NCI-H526 treated with DMSO at 0.1 percent for 48 hours (cell line): ENCODE measurements around the gene CIB4.
"Not testable (repeated sequence)": the region's sequence is repeated elsewhere in the genome, so short reads cannot be mapped to it uniquely, and the experiment has no call there.

Source experiments
- DNase-seq: peaks from one replicate; lab custom pipeline; 2025; lab: John Stamatoyannopoulos, UW

Gene CIB4

DNA sequence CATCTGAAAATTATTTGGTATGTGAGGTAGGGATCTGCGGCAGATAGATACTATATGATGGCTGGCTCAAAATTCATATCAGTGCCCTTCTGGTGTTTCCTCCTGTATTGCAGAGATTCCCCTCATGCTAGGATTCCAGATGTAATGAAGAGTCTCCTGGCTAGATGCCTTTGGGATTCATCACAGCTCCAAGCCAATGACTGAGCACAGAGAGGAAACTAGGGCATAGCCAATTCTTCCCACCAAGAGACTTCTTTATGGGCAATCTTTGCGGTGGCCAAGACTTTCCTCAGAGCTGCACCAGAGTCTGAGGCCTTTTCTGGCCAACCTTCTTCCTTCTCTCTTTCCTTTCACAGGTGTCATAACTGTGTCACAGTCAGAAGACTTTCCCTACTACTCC is 25.5 kb upstream of the CIB4 start:
- no peak for DNase-seq

DNA sequence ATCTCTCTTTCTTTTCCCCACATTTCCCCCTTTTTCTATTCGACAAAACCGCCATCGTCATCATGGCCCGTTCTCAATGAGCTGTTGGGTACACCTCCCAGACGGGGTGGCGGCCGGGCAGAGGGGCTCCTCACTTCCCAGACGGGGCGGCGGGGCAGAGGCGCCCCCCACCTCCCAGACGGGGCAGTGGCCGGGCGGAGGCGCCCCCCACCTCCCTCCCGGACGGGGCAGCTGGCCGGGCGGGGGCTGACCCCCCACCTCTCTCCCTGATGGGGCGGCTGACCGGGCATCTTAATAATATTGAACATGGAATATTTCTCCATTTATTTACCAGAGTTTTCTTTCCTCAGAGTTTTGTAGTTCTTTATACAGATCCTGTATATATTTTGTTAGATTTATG is 24.1 kb upstream of the CIB4 start:
- DNase-seq: not testable (repeated sequence)

DNA sequence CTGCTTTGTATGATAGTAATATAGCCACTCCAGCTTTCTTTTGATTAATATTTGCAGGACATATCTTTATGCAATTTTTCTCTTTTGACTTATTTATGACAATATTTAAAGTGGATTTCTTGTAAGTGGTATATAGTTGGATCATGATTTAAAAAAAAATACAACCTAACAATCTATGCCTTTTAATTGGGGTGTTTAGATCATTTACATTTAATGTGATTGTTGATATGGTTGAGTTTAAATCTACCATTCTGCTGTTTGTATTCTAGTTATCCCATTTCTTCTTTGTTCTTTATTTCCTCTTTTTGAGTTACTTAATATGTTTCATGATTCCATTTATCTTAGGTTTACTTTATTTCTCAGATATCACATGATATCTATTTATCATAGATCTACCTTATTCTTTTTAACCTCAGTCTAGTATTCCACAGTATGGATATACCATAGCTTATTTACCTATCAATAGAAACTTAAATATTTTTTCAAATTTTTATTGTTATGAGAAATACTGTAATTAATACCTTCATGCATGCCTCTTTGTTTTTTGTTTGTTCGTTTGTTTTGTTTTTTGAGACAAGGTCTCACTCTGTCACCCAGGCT is 19.3 kb upstream of the CIB4 start:
- no peak for DNase-seq

DNA sequence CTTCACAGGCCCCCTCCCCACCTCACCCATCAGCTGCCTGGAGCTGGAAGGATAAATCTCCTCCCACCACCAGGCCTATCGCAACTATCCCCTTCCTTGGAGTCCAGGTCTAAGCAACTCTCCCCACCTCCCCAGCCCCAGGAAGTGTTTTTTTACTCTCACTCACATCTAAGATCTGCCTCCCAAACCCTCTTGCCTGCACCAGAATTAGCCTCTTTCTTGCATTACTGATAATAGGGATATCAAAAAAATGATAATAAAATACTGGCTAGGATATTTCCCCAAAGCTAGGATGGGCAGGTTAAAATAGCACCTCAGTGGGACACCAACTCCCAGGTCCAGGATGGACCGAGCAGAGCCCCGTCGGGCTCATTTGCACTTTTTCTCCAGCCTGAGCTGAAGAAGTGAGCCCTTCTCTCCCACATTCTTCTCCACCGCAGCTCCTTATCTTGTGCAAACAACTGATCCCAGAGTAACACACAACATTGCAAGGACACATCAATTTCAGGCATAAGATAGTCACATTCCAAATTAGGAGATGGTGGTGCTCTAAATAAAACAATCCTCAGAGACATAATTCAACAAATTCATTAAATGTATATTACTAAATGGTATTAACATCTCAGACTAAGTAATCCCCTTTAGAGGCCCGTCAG is 17.7 kb upstream of the CIB4 start:
- no peak for DNase-seq

DNA sequence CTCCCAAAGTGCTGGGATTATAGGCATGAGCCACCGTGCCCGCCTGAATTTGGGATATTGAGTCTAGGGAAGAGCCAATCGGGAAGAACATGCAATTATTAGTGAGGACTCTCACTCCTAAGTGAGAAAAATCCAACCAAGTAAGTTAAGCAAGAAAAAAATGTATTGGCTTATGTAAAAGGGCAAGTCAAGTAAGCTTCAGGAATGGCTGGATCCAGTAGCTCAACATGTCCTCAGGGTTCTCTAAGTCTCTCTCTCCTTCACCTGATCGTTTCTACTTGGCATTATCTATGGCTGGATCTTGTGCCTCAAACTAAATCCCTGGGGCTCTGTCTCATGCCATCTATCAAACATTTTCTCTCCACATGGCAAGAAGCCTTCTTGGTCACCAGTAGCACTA is 16.1 kb upstream of the CIB4 start:
- DNase-seq: no peak

DNA sequence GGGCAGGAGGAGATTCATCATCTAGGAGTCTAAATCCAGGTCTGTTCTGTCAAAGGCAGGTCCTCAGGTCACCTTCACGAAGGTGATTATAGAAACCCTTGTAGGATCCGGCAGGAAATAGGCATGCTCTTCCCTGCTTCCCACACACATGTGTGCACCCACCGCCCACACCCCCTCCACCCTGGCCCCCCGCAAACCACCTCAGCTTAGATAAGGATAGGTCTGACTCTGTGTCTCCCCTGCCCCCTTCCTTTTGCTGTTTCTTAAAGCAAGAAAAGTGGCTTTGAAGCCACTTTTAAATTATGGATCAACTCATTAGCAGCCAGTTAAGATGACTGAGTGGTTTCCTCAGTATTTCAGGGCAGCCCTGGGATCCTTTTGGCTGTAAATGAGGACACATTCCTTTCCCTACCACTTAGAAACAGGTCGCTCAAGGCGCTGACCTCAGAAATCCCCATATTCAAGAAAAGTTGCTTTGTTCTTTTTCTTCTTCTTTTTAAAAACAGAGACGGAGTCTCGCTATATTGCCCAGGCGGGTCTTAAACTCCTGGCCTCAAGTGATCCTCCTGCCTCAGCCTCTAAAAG is 14.5 kb upstream of the CIB4 start:
- DNase-seq: no peak

DNA sequence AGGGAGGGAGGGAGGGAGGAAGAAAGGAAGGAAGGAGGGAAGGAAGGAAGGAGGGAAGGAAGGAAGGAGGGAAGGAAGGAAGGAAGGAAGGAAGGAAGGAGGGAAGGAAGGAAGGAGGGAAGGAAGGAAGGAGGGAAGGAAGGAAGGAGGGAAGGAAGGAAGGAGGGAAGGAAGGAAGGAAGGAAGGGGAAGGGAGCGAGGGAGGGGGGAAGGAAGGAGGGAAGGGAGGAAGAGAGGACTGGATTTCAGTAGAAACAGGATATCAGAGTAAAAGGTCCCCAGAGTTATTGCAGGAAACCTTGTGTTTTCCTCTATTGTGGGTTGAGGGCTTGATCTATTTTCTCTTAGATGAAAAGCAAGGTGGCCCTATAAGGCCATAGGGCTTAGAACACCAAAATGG is 14.0 kb upstream of the CIB4 start:
- DNase-seq: not testable (repeated sequence)

DNA sequence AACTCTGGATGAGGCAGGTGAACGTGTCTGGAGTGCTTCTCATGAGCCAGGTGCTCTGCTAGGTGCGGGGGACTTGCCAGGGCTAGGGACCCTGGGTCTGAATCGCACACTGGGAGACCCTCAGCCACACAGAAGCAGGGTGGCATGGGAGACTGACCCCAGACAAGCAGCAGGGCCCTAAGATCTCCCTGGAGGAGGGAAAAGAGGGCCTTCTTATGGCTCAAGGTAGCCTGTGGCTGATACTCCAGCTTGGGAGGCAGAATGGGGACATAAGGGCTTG is 12.8 kb upstream of the CIB4 start:
- no peak for DNase-seq

DNA sequence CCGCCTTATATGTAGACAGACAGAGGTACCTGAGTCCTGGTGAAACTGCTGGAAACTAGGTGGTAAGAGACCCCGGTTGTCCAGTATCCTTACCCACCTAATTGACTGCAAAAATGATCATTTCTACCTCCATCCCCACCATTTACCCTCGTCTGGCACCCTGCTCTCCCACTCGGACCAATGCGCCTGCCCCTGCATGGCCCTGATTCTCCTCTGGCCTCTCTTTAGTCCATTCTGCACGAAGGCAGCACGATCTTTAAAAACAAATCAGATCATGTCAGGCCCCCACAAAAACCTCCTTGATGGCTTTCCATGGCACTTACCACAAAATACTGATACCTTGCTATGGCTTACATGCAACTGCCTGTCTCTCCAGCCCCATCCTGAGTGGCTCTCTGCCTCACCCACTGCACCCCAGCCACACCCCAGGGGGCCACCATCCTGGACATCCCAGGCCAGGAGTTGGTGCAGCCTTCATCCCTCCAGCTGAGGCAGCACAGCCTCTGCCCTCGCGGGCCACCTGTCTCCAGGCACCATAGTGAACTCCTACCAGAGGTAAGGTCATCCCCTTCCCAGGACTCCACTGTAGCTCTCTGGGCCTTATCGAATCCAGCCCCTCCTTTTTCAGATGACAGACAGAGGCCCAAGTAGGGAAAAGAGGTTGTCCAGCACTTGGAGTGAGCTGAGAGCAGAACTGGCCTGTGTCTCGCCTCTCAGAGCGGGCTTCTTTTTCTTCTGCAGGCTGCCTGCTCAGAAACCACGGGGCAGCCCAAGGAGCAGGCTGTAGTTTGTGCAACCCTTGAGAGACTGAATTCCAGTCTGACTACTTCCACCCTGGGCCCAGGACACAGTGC is 12.3 kb upstream of the CIB4 start:
- no peak for DNase-seq

DNA sequence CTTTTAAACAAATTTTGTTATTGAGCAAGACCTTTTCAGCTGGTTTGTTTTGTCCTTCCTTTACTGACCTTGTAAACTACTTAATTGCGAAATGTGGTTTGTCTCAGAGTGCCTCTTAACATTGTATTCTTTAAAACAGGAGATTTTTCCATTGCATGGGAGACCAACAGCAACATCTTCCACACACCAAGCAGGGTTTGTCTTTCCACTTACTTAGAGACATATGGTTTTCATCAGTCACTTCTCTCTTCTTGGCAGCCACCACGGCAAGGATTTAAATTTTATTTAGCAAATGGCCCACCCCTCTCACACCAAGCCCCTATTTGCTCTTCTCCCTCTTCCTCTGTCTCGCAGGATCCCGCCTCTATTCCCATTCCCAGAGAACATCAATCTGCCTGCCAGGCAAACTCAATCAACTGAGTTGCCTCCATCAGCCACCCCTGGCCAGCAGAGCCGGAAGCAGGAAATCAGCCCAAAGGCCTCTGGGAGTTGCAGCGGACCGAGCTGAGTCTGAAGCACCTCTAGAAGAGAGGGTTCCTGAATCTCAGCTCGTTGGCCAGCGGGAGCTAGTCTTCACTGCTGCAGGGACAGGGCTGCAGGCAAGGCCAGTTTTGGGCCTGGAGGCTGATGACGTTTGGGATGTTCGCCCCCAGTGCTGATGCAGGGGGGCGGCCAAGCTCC is 11.3 kb upstream of the CIB4 start:
- no peak for DNase-seq

DNA sequence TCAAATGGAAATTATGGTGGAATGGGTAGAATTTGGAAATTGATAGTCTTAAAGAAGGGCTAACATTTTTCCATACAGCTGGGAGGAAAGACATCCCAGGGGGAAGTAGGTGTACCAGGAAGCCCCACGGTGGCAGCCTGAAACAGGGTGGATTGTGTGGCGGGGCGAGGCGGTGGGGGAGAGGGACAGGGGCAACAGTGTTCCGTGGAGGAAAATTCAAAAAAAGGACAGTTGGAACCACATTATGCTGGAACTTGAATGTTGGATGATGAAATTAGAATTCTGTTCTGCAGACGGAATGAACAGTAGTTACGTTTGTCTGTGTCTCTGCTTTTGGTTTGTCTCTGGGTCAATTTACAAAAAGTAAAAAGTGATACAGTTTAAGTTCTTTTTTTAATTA is 10.6 kb upstream of the CIB4 start:
- no peak for DNase-seq

DNA sequence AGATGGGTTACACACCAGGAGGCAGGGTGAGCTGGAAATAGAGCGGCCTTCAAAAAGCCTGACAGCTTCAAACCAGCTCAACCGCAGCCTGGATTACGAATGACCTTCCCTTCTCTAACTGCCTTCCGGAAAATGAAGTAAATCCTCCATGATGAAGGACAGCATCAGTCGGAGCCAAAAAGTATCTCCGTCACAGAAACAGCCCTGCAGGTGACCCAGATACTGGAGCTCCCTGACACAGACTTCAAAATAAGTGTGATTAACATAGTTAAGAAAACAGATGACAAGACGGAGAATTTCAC is 10.3 kb upstream of the CIB4 start:
- DNase-seq: no peak

DNA sequence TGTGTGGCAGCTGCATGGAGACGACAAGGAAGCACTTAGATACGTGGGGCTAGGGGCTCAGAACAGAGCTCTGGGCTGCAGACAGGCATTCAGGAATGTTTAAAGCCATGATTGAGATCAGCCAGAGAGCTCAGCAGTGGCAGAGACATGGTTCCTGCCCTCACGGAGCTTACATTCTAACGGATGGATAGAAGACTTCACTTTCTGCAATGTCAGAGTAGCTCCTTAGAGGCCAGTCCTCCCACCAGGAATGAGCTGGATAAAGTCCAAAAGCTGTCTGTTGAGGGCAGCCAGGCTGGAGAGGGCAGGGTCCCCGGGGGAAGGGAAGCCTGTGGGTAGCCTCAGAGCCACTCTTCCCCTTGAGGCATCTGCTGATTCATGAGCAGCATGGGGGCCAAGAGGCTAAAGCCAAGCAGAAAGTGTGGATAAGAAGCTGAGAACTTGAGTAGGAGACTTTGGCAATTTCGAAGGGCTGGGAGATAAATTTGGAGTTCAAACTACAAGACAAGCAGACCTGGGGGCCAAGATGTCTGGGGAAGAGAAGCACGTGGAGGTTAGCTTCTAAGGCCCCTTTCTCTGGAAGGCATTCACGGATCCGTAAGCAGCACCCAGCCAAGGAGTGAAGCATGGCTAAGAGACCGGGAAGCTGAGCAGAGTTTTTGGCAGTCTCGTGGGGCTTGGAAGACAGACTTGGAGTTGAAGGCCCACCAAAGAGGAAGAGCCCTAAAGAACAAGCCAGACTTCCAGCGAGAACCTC is 9.7 kb upstream of the CIB4 start:
- DNase-seq: no peak

DNA sequence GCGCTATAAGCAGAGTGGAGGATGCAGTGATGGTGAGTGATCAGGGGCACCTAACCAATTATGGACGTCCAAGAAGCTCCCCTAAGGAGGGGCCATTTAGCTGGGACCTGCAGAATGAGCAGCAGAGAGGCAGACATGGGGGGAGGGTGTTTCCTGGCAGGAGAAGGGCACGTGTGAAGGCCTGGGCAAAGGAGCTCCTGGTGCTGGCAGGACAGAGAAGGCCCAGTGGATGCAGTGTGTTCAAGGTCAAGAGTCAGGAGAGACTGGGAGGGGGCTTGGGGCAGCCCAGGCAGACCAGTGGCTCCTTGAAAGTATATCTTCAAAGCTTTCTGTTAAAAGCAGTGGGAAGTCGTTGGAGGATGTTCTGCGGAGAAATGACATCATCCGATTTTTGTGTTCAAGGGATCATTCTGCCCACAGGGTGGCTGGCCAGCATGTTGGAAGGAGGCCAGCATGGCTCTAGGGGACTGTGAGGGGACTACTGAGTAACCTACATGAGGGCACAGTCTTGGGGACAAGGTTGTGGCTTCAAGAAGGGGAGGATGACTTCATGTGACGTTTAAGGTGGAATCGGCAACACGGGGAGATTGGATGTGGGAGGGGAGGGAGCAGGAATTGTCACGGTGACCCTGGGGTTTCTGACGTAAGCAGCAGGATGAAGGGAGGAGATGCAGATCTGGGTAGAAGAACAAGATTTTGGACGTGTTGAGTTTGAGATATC is 9.0 kb upstream of the CIB4 start:
- DNase-seq: no peak

DNA sequence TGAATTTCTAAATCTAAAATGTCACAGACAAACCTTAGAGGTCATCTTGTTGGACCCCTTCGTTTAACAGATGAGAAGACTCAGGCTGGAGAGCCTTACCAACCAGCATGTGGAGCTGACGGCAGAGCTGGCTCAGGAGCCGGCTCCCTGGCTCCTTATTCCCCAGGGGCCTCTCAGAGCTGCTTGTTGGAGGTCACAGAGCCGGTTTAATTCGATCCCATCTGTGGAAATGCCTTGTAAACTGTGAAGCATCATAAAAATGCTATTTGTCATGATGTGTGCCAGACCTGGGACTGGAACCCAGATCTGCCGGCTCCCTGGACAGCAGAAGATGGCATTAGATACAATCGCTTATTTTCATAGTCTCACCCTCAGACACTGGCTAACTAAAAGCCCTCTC is 8.2 kb upstream of the CIB4 start:
- DNase-seq: peak; percentile 31

DNA sequence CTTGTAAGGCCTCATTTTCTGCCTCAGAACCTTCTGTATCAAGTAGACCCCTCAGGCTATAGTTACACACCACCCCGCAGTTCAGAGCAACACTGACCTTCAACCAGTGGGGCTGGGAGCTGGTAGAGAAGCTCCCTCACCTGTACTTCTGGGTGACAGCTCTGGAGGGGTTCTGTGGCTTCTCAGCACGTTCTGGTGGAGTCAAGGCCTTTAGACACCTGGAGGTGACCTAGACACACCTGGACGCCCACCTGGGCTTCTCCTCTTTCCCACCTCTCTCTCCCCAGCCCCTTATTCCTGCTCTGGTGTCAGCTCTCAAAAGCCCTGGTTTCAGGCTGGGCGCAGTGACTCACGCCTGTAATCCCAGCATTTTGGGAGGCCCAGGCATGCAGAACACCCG is 7.3 kb upstream of the CIB4 start:
- no peak for DNase-seq

DNA sequence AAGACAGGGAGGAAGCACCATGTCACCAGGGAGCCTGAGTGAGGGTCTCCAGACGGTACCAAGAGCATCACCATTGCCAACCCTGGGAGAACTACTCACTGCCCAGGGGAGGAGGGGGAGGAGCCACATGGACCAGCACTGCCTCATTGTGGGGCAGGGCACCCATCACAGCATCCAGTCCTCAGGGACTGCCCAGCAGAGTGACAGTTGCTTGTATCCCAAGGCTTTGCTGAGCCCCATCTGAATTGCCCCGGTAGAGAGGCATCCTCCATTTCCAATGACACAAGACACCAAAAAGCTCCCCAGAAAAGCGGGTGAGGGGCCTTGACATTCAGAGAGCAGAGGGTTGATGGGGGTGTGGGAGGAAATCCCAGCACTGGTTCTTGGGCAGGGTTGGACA is 6.8 kb upstream of the CIB4 start:
- no peak for DNase-seq

DNA sequence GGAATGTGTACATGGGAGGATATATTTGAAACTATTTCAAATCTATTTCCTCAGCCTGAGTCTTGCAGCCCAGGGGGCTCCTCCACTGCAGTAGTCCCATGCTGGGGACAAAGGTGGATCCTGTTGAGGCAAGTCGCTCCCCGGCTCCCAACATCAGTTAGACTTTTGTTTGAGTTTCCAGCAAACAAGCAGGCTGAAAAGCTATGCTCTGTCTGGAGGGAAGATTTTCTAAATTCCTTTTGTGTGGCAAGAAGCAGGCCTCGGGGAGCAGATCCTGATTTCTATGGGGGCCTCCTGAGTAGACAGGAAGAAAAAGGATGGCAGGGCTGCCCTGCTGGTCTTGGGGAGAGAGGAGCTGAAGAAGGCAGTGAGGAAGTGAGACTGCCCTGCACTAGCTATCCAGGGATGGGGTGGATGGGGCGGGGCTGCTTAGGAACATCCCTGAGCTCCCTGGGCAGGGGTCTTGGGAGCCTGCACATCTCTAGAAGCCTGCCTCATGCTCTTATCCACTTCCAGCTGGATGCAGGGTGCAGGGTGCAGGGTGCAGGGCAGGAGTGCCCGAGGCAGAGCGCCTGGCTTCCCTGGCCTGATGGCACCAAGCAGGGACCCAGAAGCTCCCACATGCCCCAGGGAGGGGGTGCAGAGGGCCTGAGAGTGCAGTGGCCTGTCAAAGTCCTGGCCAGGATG is 6.0 kb upstream of the CIB4 start:
- no peak for DNase-seq

DNA sequence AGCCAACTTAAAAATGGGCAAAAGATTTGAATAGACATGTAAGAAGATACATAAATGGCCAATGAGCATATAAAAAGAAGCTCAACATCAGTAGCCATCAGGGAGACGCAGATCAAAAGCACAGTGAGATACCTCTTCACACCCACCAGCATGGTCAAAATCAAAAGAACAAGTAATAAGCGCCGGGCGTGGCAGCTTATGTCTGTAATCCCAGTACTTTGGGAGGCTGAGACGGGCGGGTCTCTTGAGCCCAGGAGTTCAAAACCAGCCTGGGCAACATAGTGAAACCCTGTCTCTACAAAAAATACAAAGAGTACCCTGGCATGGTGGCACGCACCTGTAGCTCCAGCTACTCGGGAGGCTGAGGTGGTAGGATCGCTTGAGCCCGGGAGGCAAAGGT is 4.6 kb upstream of the CIB4 start:
- no peak for DNase-seq

DNA sequence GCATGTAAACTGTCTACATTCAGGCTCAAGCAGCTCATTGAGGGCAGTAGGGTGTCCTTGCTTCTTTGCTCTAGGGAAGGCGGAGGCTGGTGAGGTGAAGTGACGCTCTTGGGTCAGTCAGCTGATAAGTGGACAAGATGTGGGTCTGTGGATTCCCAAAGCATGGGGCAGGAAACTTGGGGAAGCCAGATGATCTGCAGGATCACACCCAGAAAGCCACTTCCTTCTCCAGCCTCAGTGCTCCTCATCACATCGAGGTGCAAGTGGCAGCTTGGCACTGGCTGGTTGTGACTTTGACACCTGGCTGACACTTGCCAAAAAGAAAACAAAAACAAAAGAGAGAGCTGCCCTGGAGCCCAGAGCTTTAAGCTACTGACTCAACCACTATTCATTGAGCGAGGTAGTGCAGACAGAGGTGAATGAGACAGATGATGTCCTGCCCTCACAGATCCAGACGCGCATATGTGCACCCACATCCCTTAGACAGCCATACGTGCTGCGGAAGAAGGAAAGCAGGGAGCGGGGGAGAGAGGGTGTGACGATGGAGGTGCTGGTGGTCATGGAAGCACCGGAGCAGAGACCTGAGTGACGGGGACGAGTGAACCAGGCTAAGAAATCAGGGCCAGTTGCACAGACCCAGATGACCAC is 3.1 kb upstream of the CIB4 start:
- no peak for DNase-seq
